ENCODE measurements around the gene PYGM. TPM values are rescaled to one million over a fixed set of nuclear protein-coding genes. Genes with fewer than 3 reads are reported as not detected.

The PYGM gene
- total and polyA plus RNA-seq, 2 of the 8 experiments (the other 6 are each of a cell fraction or from before 2014, with no cell fraction given): 9.6 to 10.0 TPM

- TF ChIP-seq ATF3 (IDR thresholded peaks at IDR 0.05; ENCODE audit: insufficient read depth, low read depth, low read length) (no peak), USF2 (IDR thresholded peaks at IDR 0.05; ENCODE audit: low read length) (no peak), CTCF (IDR thresholded peaks at IDR 0.05; ENCODE audit: control extremely low read depth in 1 of 3, insufficient read depth in 1 of 3, low read depth in 1 of 3, low read length in 3 of 3) (no peak), TBP (IDR thresholded peaks at IDR 0.05; ENCODE audit: low read depth, low read length) (no peak), CHD2 (IDR thresholded peaks at IDR 0.05; ENCODE audit: low read length) (no peak), KDM1A (IDR thresholded peaks at IDR 0.05; ENCODE audit: borderline replicate concordance, low read length) (no peak)
Observed at GRCh38 chr11:64754124-64754918, 5.5 kb downstream of the PYGM start (continued).
